Measurements from ENCODE around the gene RIC1.

DNA sequence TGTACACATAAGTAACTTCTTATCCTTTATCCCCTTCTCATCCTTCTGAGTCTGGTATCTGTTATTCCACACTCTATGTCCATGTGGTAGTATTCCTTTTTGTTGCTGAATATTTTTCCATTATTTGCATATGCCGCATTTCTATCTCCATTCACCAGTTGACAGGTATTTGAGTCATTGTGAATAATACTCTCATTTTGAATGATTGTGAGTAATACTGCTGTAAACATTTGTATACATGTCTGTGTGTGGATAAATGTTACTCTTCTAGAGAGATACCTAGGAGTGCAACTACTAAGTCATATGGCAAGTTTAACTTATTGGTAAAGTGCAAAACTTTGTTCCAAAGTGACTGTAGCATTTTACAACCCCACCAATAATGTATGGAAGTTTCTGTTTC is 15.6 kb downstream of the RIC1 start:
- no peak for TF ChIP-seq FOXM1 (IDR thresholded peaks at IDR 0.05; ENCODE audit: borderline replicate concordance)
- no peak for TF ChIP-seq CTBP1 (IDR thresholded peaks at IDR 0.05; ENCODE audit: borderline replicate concordance)
- TF ChIP-seq SP1 (IDR thresholded peaks at IDR 0.05), result no peak
- no peak for TF ChIP-seq FOXA1 (IDR thresholded peaks at IDR 0.05)
- TF ChIP-seq PKNOX1 (IDR thresholded peaks at IDR 0.05), result no peak
- TF ChIP-seq FOXK2 (IDR thresholded peaks at IDR 0.05), result no peak
- TF ChIP-seq SUZ12 (IDR thresholded peaks at IDR 0.05), result no peak
- TF ChIP-seq TARDBP (IDR thresholded peaks at IDR 0.05), result no peak
- TF ChIP-seq NFRKB (IDR thresholded peaks at IDR 0.05), result no peak
- TF ChIP-seq L3MBTL2 (conservative IDR thresholded peaks at IDR 0.05), result no peak
- no peak for TF ChIP-seq BHLHE40 (IDR thresholded peaks at IDR 0.05; ENCODE audit: borderline replicate concordance)
- TF ChIP-seq HDGF (IDR thresholded peaks at IDR 0.05; ENCODE audit: borderline replicate concordance), result no peak
- no peak for TF ChIP-seq ARNT (IDR thresholded peaks at IDR 0.05)

Data from HEK293T (cell line).